GM12892 (cell line): ENCODE data around the gene H6PD. TPM values are rescaled to one million over a fixed set of nuclear protein-coding genes. Genes with fewer than 3 reads are reported as not detected.

Experiments
- DNase-seq: peaks from one replicate; pipeline ENCODE4 v3.0.0; 2011; ENCODE audit not compliant: insufficient read length
- FAIRE-seq: peaks from 2 replicates; lab custom pipeline; 2011; peaks lifted over from hg19 to GRCh38; lab: Jason Lieb, UNC
- POLR2A ChIP-seq: IDR thresholded peaks from 2 replicates; pipeline ENCODE4 v1.6.1; 2011; ENCODE audit warnings: low read depth, low read length, control low read depth
- POLR2AphosphoS5 ChIP-seq: IDR thresholded peaks from 2 replicates; pipeline ENCODE4 v1.6.1; 2011; ENCODE audit warnings: low read depth, low read length, control low read depth
- TAF1 ChIP-seq: IDR thresholded peaks from 2 replicates; pipeline ENCODE4 v1.6.1; 2011; ENCODE audit warnings: low read depth, mild to moderate bottlenecking, control low read depth, low read length, borderline replicate concordance
- polyA plus RNA-seq: library from polyadenylated mRNA; unstranded; fragments of >200 nt; gene quantifications from one replicate; pipeline ENCODE4 v1.2.1, GENCODE V29; 2012; ENCODE audit warnings: missing spikeins, inconsistent platforms; ENCODE audit not compliant: missing spikeins

Gene H6PD, protein sequence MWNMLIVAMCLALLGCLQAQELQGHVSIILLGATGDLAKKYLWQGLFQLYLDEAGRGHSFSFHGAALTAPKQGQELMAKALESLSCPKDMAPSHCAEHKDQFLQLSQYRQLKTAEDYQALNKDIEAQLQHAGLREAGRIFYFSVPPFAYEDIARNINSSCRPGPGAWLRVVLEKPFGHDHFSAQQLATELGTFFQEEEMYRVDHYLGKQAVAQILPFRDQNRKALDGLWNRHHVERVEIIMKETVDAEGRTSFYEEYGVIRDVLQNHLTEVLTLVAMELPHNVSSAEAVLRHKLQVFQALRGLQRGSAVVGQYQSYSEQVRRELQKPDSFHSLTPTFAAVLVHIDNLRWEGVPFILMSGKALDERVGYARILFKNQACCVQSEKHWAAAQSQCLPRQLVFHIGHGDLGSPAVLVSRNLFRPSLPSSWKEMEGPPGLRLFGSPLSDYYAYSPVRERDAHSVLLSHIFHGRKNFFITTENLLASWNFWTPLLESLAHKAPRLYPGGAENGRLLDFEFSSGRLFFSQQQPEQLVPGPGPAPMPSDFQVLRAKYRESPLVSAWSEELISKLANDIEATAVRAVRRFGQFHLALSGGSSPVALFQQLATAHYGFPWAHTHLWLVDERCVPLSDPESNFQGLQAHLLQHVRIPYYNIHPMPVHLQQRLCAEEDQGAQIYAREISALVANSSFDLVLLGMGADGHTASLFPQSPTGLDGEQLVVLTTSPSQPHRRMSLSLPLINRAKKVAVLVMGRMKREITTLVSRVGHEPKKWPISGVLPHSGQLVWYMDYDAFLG
- polyA plus RNA-seq: 6.6 TPM

DNA sequence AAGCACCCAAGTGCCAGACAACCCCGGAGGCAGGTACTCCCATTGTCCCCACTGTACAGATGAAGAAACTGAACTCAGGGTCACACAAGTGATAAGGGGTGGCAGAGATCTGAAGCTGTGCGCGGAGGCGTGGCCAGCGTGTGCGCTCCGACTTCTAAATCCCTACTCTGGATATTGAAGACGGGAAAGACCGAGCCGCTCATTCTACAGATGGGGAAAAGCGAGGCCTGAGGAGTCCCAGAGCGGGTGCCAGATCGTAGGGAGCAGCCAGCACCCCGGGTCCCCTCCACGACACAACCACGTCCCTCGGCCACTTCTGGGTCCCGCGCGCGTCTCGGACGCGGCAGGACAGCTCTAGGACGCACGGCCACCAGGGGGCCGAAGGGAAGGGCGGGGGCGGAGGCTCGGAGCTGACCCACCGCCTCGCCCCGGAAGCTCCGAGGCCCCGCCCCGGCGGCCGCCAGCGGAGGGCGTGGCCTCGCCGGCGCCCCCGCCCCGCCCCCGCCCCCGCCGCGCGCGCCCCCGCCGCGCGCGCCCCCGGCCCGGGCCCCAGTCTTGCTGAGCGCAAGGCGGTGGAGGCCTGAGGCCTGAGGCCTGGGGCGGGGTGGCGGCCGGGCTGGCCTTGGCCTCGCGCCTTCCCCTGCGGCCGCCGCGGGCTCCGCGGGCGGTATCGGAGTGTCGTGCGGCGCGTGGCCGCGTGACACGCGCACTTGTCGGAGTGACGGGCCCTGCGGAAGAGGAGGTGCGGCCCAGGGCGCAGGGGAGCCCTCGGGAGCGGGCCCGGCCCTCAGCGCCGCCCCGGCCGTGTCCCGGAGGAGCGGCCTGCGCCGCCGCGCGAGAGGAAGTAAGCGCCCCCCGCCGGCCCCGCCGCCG, at the start of gene H6PD:
Gene H6PD (plus strand): TSS at position 552 of the 873 bp plus-strand sequence. CDS start 10,161 bp downstream, outside the sequence.
- peak; percentile 96 for DNase-seq
- TF ChIP-seq POLR2AphosphoS5 (peak; percentile 78), POLR2A (peak; percentile 87), TAF1 (0 out of 2 replicates have a peak, but pooled peaks have one; percentile 22)
- FAIRE-seq: peak; percentile 88

DNA sequence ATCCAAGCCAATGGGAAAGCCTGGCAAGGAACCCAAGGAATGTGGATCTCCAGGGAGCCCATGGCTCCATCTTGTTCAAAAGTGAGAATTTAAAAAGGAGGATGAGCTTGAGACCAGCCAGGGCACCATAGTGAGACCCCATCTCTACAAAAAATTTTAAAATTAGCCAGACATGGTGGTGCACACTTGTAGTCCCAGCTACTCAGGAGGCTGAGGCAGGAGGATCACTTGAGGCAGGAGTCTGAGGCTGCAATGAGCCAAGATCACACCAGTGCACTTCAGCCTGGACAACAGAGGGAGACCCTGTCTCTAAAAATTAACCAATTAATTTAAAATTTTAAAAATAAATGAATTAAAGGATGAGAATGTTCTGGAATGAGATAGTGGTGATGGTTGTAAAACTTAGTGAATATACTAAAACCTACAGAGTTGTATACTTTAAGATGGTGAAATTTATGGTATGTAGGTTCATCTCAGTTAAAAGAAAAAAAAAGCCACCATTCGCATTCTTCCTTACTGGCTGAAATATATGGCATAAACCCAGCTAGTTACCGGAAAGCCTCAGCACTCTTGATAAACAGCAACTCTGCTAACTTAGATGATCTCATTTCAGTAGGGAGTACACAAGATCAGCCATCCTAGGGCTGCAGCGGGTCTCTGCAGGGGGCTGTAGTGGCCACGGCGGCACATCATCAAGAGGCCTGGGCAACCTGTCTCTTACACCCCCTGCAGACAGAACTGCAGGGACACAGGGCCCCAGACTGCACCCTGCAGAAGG, 48.3 kb upstream of the H6PD start:
- no peak for TF ChIP-seq POLR2A
- TF ChIP-seq POLR2AphosphoS5: no peak
- no peak for TF ChIP-seq TAF1
- no peak for FAIRE-seq

DNA sequence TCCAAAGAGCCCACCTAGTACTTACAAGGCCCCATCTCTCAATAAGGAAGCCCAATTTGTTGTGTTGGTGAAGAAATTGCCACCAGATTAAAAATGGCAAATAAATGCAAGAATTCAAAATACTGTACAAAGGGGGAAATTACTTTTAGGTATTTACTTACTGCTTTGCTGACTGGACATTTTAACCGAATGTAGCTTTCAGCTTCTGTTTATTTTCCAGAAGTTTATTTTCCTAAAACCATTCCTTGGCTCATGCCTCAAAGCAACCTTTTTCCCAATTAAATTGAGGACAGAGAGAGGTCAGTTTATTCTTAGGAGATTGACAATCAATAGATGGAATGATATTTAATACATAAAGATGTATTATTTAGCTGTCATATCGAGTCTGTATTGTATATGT, 47.6 kb upstream of the H6PD start:
- FAIRE-seq: no peak
- TF ChIP-seq POLR2A: no peak
- TF ChIP-seq POLR2AphosphoS5: no peak
- TF ChIP-seq TAF1: no peak
- no peak for DNase-seq

More for the DNA sequence above, 48.3 kb upstream of the H6PD start:
- DNase-seq: no peak

DNA sequence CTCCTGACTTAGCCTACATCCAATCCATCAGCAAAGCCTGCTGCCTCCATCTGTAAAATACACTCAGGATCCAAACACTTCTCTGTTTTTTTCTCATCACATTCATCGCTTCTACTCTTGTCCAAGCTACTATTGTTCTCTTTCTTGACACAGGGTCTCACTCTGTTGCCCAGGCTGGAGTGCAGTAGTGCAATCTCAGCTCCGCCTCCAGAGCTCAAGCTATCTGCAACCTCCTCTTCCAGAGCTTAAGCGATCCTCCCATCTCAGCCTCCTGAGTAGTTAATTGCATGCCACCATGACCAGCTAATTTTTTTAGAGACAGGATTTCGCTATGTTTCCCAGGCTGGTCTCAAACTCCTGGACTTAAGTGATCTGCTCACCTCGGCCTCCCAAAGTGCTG, 44.3 kb upstream of the H6PD start:
- DNase-seq (no peak), FAIRE-seq (no peak)
- TF ChIP-seq POLR2A: no peak
- no peak for TF ChIP-seq TAF1
- no peak for TF ChIP-seq POLR2AphosphoS5

DNA sequence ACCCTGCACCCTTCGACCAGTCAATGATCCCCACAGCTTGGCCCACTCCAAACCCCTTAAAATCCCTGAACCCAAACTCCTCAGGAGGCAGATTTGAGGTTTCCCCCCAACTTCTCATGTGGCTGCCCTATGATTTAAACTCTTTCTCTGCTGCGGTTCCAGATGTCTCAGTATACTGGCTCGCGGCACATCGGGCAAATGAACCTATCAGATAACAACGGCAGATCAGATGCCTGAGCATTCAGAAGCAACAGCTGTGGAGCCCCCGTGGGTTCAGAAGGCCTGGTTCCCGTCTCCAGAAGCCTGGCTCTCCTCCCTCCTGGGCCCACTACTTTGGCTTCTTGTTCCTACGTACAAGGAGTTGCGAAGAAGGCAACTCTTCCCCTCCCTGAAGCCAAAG, 43.3 kb upstream of the H6PD start:
- DNase-seq (no peak), FAIRE-seq (no peak)
- TF ChIP-seq TAF1 (no peak), POLR2A (no peak), POLR2AphosphoS5 (no peak)

DNA sequence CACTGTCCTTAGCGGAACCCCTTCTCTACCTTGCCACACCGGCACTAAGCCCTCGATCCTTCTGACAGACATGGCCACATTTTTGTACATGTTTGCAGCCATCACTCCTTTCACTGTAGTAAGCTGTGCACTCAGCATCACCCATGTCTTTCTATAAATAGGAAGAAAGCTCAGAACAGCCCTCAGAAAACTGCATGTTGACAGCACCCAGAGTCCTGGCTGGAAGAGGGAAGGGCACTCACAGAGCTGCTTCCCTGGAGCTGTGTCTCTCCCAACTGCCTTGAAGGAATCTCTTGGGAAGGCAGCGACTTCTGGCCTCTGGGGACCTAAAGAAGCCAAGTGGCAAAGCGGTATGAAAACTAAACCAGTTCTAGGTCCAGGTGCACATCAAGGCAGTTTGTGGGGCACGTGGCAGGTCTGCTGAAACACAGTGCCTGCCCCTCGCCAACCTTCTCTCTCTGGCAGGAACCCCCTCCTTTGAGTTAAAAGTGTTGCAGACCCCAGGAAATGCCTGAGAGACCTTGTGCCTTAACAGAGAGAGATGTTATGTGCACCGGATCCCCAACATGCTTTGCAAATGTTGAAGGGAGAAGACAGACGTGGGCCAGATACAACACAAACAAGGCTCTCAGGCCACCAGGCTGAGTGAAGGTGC, 41.9 kb upstream of the H6PD start:
- peak; percentile 71 for FAIRE-seq
- TF ChIP-seq POLR2AphosphoS5 (no peak), POLR2A (no peak), TAF1 (no peak)

DNA sequence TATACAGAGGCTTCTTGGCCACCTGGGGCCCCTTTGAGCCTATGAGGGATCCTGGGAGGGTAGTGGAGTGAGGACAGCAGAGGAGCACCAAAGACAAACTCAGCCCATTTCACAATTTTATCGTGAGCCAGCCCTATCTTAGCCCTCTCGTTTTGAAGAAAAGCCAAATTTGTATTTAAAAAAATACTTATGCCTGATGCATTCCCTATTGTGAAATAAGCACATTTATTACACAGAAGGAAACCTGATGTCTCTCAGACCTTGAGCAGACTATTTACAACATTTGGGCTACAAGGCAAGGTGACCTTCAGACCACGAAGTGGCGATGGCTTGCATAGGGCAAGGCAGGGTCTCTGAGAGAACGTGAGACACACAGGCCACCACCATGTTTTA, 41.3 kb upstream of the H6PD start:
- DNase-seq: no peak
- TF ChIP-seq TAF1 (no peak), POLR2A (no peak), POLR2AphosphoS5 (no peak)
- FAIRE-seq: no peak

More for the DNA sequence above, 41.9 kb upstream of the H6PD start:
- no peak for DNase-seq

DNA sequence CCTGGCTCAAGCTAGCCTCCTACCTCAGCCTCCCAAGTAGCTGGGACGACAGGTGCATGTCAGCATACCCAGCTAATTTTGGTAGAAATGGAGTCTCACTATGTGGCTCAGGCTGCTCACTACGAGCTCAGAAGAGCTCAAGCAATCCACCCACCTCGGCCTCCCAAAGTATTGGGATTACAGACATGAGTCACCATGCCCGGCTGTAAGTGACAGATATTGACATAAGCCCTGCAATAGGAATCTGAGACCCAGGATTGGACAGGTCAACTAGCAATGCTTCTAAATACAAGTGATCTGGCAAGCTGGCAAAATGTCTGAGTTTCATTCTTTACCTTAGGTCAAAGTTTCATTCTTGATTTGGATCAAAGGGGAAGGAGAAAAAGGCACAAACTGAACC, 40.5 kb upstream of the H6PD start:
- DNase-seq (no peak), FAIRE-seq (peak; percentile 38)
- TF ChIP-seq POLR2A: no peak
- TF ChIP-seq TAF1: no peak
- TF ChIP-seq POLR2AphosphoS5: no peak

DNA sequence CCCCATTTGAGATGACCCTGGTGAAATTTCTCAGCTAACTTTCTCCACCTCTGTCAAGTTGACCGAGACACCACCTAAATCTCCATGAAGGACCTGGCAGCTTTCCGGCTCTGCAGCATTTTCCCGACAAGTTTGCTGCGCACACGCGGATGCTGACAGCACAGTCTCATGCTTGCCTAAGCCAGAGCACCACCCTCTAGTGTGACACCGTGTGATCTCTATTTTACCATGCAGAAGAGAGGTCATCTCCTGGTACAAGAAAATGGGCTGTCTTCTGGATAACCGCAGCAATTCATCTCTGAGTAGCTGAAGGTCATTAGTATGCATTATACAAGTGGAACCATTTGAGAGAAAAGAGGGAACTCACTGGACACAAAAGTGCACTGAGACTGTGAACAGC, 38.9 kb upstream of the H6PD start:
- DNase-seq (no peak), FAIRE-seq (peak; percentile 84)
- TF ChIP-seq POLR2AphosphoS5 (no peak), TAF1 (no peak)
